Lower leg skin (tissue), 4 donors: ENCODE data around the gene TMEM9. TPM values are rescaled to one million over a fixed set of nuclear protein-coding genes. Genes with fewer than 3 reads are reported as not detected.

Experiments
- DNase-seq, 2 donors: peaks; one replicate each; pipeline ENCODE4 v3.0.0-alpha.2; 2019; ENCODE audit warnings: low spot score in 2 of 2
- H3K4me3 ChIP-seq: fragments of 200-600 bp; sonication (generic); 2 replicates; pipeline ENCODE4 v1.5.1; 2017; ENCODE audit warnings: mild to moderate bottlenecking, low read depth; ENCODE audit not compliant: poor library complexity, severe bottlenecking
- CTCF ChIP-seq, 3 donors: fragments of 450-650 bp; IDR thresholded peaks; one replicate each; pipeline ENCODE4 v1.5.1; 2016; ENCODE audit warnings: antibody characterized with exemption in 3 of 3, mild to moderate bottlenecking in 3 of 3, moderate library complexity in 2 of 3
- POLR2A ChIP-seq, 2 donors: fragments of 450-650 bp; IDR thresholded peaks; one replicate each; pipeline ENCODE4 v1.6.1; 2016 to 2017; ENCODE audit warnings: antibody characterized with exemption in 2 of 2, mild to moderate bottlenecking in 1 of 2, moderate library complexity in 1 of 2
- WGBS, 2 donors: methylation state at CpG; one replicate each; pipeline ENCODE4 v1.1.5; 2018; 5-methylcytosine and 5-hydroxymethylcytosine counted together
- intact Hi-C: fragments of 100-400 bp; cut with DNase I; formaldehyde crosslinking; loops from one replicate; pipeline ENCODE4 v1.15.0; 2023; ENCODE audit warnings: low total_unique reads
- total RNA-seq, 4 donors: library from RNA; depleted of rRNA; stranded (reverse); fragments of >200 nt; gene quantifications; one replicate each; pipeline ENCODE4 v1.1.0, GENCODE V29; 2016

Gene TMEM9
- 10 to 100 TPM; 32.3 to 48.5 (median 45.9) TPM for total RNA-seq

DNA sequence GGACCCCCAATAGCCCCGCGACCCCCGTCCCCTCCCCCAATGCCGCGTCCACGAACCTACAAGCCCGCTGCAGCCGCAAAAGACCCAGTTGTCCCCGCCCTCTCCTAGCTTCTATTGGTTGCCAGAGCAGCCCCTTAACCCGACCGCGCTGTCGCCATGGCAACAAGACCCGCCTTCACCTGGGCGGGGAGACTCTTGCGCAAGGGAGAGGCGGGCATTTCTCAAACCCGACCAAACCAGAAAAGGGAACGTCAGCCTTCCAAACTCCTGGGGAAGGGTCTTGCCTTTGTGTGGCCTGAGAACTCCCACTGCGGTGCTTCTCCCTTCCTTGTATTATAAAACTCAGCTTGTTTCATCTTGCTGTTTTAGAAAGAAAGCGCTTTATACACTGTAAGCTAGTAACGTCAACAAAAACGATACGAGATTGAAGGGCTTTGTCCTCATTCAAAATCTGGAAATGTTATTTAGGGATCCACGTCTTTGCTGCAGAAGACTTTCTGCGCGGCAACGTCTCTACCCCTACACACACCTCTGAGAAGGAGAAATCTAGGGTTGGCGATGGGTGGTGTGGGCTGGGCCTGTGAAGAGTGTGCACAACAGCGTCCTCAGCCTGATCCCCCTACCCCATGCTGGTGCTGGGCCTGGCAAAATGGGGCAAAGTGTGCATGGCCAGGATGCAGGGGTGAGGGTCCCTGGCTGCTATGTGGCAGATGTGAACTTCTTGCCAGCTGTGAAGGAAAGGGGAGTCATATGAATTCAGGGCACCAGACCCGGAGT, at the start of gene TMEM9:
Gene TMEM9, minus strand, starts transcription at position 86 of the 777 bp plus-strand sequence. CDS start 551 bp downstream, outside the sequence.
- 8 to 9% methylated on average over 27 to 31 of the region's 31 CpGs for WGBS, 2 donors
- DNase-seq, result peak; percentile 97 to 100
- TF ChIP-seq POLR2A (IDR thresholded peaks at IDR 0.05) (no peak), CTCF (IDR thresholded peaks at IDR 0.05) (no peak)
- intact Hi-C loops, result no loop called here
- peak within 1 kb of the TSS; percentile 76 for H3K4me3 ChIP-seq

DNA sequence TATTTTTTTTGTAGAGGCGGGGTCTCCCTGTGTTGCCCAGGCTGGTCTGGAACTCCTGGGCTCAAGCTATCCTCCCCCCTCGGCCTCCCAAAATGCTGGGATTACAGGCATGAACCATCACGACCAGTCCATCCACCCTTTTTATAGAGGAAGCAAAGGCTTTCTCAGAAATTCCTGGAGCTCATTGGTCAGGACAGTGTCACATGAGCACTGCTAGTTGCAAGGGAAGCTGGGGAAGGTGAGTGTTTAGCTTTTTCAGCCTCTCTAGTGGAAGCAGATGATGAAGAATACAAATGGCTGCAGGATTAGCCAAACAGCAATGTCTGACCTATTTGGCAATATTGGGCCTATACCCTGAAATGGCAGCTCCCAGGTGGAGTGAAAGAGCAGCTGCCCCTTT, 44.3 kb upstream of the TMEM9 start:
- WGBS, 2 donors, result 95 to 98% methylated on average over 3 of the region's 3 CpGs
- no peak for DNase-seq
- TF ChIP-seq POLR2A (IDR thresholded peaks at IDR 0.05) (no peak), CTCF (IDR thresholded peaks at IDR 0.05) (no peak)
- intact Hi-C loops, result no loop called here
- no peak overlapping the region for H3K4me3 ChIP-seq

GRCh38 chr1:201194046-201194445, 39.8 kb upstream of the TMEM9 start:
- TF ChIP-seq CTCF (IDR thresholded peaks at IDR 0.05), result no peak
- TF ChIP-seq POLR2A (IDR thresholded peaks at IDR 0.05), result no peak
- intact Hi-C loops, result no loop called here
- DNase-seq, result no peak
- H3K4me3 ChIP-seq, result no peak overlapping the region
- WGBS, 2 donors, result 85 to 91% methylated on average over 6 of the region's 6 CpGs

DNA sequence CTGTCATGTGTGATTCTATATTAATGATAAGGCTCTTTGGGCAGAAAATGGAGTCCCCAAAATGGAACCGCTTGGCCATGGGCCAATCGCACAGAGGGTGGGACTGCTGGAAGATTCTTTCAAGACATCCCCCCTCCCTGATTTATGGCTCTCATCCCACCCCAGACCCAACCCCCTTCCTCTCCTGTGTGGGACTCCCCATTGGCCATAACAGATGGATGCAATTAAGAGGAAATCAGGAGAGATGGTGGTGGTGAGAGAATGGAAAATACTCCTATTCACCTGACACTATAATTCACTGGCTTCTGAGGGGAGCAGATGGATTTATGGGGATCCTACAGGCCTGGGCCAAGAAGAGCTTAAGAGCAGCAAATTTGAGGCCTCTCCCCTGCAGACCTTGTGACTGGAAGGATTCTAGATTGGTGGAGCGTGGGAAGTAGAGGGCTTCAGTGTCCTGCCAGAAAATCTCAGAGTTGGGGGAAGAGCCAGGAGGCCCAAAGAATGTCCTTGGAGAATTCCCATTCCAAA, 38.1 kb upstream of the TMEM9 start:
- H3K4me3 ChIP-seq, result no peak overlapping the region
- no peak for TF ChIP-seq POLR2A (IDR thresholded peaks at IDR 0.05)
- no peak for TF ChIP-seq CTCF (IDR thresholded peaks at IDR 0.05)
- intact Hi-C loops, result no loop called here
- 70% methylated on average over 3 of the region's 3 CpGs for WGBS, 2 donors
- no peak for DNase-seq

GRCh38 chr1:201191653-201192260, 37.5 kb upstream of the TMEM9 start:
- WGBS, 2 donors, result 81% methylated on average over 18 of the region's 18 CpGs
- H3K4me3 ChIP-seq, result no peak overlapping the region
- DNase-seq, result no peak
- no peak for TF ChIP-seq POLR2A (IDR thresholded peaks at IDR 0.05)
- no peak for TF ChIP-seq CTCF (IDR thresholded peaks at IDR 0.05)
- intact Hi-C loops, result no loop called here
